Cardiac ventricle fibroblast (primary cell): ENCODE measurements around the gene RLF. TPM values are rescaled to one million over a fixed set of nuclear protein-coding genes. Genes with fewer than 3 reads are reported as not detected.

ENCODE experiments used
- total RNA-seq: library from RNA; depleted of rRNA; stranded (reverse); fragments of >200 nt; gene quantifications from 2 replicates; pipeline ENCODE4 v1.2.3, GENCODE V29; 2015

RLF gene, protein sequence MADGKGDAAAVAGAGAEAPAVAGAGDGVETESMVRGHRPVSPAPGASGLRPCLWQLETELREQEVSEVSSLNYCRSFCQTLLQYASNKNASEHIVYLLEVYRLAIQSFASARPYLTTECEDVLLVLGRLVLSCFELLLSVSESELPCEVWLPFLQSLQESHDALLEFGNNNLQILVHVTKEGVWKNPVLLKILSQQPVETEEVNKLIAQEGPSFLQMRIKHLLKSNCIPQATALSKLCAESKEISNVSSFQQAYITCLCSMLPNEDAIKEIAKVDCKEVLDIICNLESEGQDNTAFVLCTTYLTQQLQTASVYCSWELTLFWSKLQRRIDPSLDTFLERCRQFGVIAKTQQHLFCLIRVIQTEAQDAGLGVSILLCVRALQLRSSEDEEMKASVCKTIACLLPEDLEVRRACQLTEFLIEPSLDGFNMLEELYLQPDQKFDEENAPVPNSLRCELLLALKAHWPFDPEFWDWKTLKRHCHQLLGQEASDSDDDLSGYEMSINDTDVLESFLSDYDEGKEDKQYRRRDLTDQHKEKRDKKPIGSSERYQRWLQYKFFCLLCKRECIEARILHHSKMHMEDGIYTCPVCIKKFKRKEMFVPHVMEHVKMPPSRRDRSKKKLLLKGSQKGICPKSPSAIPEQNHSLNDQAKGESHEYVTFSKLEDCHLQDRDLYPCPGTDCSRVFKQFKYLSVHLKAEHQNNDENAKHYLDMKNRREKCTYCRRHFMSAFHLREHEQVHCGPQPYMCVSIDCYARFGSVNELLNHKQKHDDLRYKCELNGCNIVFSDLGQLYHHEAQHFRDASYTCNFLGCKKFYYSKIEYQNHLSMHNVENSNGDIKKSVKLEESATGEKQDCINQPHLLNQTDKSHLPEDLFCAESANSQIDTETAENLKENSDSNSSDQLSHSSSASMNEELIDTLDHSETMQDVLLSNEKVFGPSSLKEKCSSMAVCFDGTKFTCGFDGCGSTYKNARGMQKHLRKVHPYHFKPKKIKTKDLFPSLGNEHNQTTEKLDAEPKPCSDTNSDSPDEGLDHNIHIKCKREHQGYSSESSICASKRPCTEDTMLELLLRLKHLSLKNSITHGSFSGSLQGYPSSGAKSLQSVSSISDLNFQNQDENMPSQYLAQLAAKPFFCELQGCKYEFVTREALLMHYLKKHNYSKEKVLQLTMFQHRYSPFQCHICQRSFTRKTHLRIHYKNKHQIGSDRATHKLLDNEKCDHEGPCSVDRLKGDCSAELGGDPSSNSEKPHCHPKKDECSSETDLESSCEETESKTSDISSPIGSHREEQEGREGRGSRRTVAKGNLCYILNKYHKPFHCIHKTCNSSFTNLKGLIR (N-terminal part only)
- 13.0 and 14.4 TPM in 2 replicates for total RNA-seq

DNA sequence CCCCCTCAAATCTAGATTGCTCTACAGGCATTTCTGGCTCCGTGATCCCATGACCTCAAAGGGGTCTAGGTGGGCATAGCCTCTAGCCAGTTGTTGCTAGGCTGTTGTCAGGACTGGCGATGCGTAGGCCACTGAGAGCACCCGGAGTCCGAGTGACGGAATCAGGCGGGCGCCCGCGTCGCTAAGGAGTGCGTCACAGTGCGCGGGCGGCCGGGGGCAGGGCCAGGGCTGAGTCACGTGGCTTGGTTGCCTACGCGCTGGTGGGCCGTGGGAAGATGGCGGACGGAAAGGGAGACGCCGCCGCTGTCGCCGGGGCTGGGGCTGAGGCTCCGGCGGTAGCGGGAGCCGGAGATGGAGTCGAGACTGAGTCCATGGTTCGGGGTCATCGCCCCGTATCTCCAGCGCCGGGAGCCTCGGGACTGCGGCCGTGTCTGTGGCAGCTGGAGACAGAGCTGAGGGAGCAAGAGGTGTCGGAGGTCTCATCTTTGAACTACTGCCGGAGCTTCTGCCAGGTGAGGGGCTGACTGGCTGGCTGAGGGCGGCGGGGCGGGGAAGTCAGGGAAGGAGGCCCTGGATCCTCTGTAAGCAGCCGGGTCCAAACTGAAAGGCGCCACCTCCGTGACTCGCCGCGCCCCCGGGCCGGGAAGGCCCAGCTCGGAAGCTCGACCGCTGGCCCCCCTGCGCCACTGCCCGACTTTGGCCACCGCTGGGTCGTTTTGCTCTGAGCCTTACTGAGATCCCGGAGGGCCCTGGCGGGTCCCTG lies at the start of gene RLF:
TSS of gene RLF (plus strand) at position 263 of the 763 bp plus-strand sequence. CDS start at position 276, 13 bp downstream.

DNA sequence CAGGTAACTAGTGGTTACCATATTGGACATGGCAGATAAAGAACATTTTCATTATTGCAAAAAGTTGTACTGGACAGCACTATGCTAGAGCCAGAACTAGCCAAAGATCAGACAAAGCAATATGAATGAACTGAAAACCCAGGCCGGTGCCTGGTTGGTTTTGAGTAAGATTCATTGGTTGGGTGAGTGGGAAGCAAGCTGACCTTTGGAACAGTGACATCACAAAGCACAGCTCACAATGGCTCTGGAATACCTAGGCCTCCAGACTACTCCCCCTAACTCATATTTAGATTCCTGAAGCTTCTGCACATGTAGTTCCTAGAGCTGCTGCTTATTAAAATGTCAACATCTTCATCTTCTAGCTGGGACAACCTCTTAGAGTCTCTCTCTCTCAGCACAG lies 86.5 kb downstream of the RLF start, which contains the start of gene TMCO2:
TSS of gene TMCO2 (plus strand) at position 283 of the 400 bp plus-strand sequence. CDS start at position 340, 57 bp downstream.

DNA sequence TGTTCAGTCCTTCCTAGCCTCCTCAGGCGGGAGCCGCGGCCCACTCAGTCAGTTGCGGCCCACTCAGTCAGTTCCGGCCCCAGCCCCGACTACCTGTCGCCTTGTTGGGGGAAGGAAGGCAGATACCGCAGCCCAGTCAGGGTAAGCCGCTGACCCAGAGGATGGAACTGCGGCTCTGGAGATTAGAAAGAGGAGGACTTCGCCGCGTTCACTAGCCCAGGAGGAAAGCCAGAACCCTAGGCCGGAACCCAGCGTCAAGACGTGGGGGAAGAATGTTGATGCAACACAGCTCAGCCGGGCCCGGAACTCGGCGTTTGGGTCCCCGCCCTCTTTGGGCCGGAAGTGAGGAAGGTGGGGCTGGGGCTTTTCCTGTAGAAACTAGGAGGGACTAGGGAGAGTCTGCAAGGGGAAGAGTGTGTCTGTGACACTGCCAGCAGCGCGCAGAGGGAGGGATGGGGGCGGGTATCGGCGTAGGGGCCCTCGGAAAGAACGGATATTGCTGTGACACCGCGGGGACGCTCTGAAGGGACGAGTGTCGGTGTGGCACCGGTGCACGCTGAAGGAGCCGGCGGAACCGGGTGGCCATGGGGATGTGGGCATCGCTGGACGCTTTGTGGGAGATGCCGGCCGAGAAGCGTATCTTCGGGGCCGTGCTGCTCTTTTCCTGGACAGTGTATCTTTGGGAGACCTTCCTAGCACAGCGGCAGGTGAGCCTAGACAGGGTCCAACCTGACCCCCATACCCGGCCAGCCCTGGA lies 96.7 kb downstream of the RLF start, which contains the start of gene ZMPSTE24:
TSS of gene ZMPSTE24 (plus strand) at position 549 of the 757 bp plus-strand sequence. CDS start at position 585, 36 bp downstream.

Other genes starting within 250 kb of the RLF start
- gene MFSD2A, start 206.2 kb upstream of the RLF start, total RNA-seq: 0.62 and 1.1 TPM in 2 replicates
- gene CAP1, start 120.7 kb upstream of the RLF start, total RNA-seq: 203 and 205 TPM in 2 replicates
- 37.6 and 45.7 TPM in 2 replicates for gene PPT1, start 64.1 kb upstream of the RLF start, total RNA-seq
- not detected in 2 replicates for gene TMCO2, start 86.5 kb downstream of the RLF start, total RNA-seq
- 36.6 and 44.4 TPM in 2 replicates for gene ZMPSTE24, start 96.8 kb downstream of the RLF start, total RNA-seq
- 1.1 and 1.3 TPM in 2 replicates for gene COL9A2, start 155.9 kb downstream of the RLF start, total RNA-seq
- gene SMAP2, start 212.3 kb downstream of the RLF start, total RNA-seq: 12.6 and 14.1 TPM in 2 replicates